WTC11 (cell line): ENCODE data around the gene FUT8. TPM values are rescaled to one million over a fixed set of nuclear protein-coding genes. Genes with fewer than 3 reads are reported as not detected.
"Not testable (repeated sequence)": the region's sequence is repeated elsewhere in the genome, so short reads cannot be mapped to it uniquely, and the experiment has no call there.

Experiments
- ATAC-seq: fragments of 200-7000 bp; cut with Tn5 transposase; 2 replicates; pipeline ENCODE4 v1.10.0; 2021; ENCODE audit warnings: mild to moderate bottlenecking, moderate library complexity
- CTCF ChIA-PET: fragments of 300-600 bp; sonication (Branson Sonifier 250); formaldehyde crosslinking; loops from one replicate; lab custom pipeline; 2021; ENCODE audit warnings: antibody characterized with exemption; lab: Charles Lee
- POLR2A ChIA-PET: fragments of 350-600 bp; sonication (Branson Sonifier 250); formaldehyde crosslinking; loops from one replicate; lab custom pipeline; 2021; ENCODE audit warnings: antibody characterized with exemption; lab: Charles Lee
- DNase-seq: peaks from one replicate; pipeline ENCODE4 v3.0.0; 2021; ENCODE audit warnings: low spot score
- H3K27ac Mint-ChIP-seq: 2 replicates; pipeline ENCODE4 v1.8.0; 2021; ENCODE audit warnings: mixed read lengths
- H3K27me3 Mint-ChIP-seq: 2 replicates; pipeline ENCODE4 v1.8.0; 2021; ENCODE audit warnings: low read depth, mild to moderate bottlenecking, moderate library complexity, mixed read lengths
- H3K36me3 Mint-ChIP-seq: 2 replicates; pipeline ENCODE4 v1.8.0; 2021; ENCODE audit warnings: mixed read lengths
- H3K4me1 Mint-ChIP-seq: 2 replicates; pipeline ENCODE4 v1.8.0; 2022; ENCODE audit warnings: mixed read lengths
- H3K4me3 Mint-ChIP-seq: 2 replicates; pipeline ENCODE4 v1.8.0; 2021; ENCODE audit warnings: mild to moderate bottlenecking, moderate library complexity, mixed read lengths
- H3K9me3 Mint-ChIP-seq: 2 replicates; pipeline ENCODE4 v1.8.0; 2021; ENCODE audit warnings: mixed read lengths
- E2F4 ChIP-seq: sonication (generic); formaldehyde crosslinking; IDR thresholded peaks from 2 replicates; pipeline ENCODE4 v1.8.1; 2022; ENCODE audit warnings: low read depth, mild to moderate bottlenecking, moderate library complexity, missing genetic modification reagents, borderline replicate concordance
- FOXJ3 ChIP-seq: sonication (generic); formaldehyde crosslinking; IDR thresholded peaks from 2 replicates; pipeline ENCODE4 v1.9.0; 2021; ENCODE audit warnings: missing genetic modification reagents, mild to moderate bottlenecking, borderline replicate concordance
- FOXP1 ChIP-seq: sonication (generic); formaldehyde crosslinking; IDR thresholded peaks from 2 replicates; pipeline ENCODE4 v1.8.0; 2022; ENCODE audit warnings: missing genetic modification reagents, mild to moderate bottlenecking, moderate library complexity, borderline replicate concordance
- GABPB1 ChIP-seq: sonication (generic); formaldehyde crosslinking; IDR thresholded peaks from 2 replicates; pipeline ENCODE4 v1.8.1; 2023; ENCODE audit warnings: mild to moderate bottlenecking, missing genetic modification reagents
- GRHL2 ChIP-seq: fragments of 250-450 bp; sonication (Bioruptor Pico); IDR thresholded peaks from 2 replicates; pipeline ENCODE4 v1.8.0; 2022; ENCODE audit warnings: mild to moderate bottlenecking, moderate library complexity; ENCODE audit not compliant: insufficient replicate concordance, severe bottlenecking
- IRF2 ChIP-seq: sonication (generic); formaldehyde crosslinking; IDR thresholded peaks from 2 replicates; pipeline ENCODE4 v1.8.0; 2022; ENCODE audit warnings: low read depth, missing genetic modification reagents, borderline replicate concordance
- MYBL2 ChIP-seq: sonication (generic); formaldehyde crosslinking; IDR thresholded peaks from 2 replicates; pipeline ENCODE4 v1.8.1; 2023; ENCODE audit warnings: mild to moderate bottlenecking, moderate library complexity, missing genetic modification reagents
- NR3C1 ChIP-seq: sonication (generic); formaldehyde crosslinking; conservative IDR thresholded peaks from 2 replicates; pipeline ENCODE4 v1.8.1; 2023; ENCODE audit warnings: low read depth, mild to moderate bottlenecking, missing genetic modification reagents
- SMAD4 ChIP-seq: sonication (generic); formaldehyde crosslinking; IDR thresholded peaks from 2 replicates; pipeline ENCODE4 v1.8.0; 2022; ENCODE audit warnings: mild to moderate bottlenecking, missing genetic modification reagents
- ZMAT4 ChIP-seq: fragments of 250-450 bp; sonication (Bioruptor Pico); IDR thresholded peaks from 2 replicates; pipeline ENCODE4 v1.9.0; 2021; ENCODE audit warnings: mild to moderate bottlenecking
- ZNF317 ChIP-seq: sonication (generic); formaldehyde crosslinking; IDR thresholded peaks from 2 replicates; pipeline ENCODE4 v1.8.1; 2023; ENCODE audit warnings: low read depth, mild to moderate bottlenecking, moderate library complexity, missing genetic modification reagents, borderline replicate concordance
- ZNF423 ChIP-seq: fragments of 250-450 bp; sonication (Bioruptor Pico); IDR thresholded peaks from 2 replicates; pipeline ENCODE4 v2.1.2; 2022; ENCODE audit warnings: mild to moderate bottlenecking, moderate library complexity
- ZSCAN18 ChIP-seq: fragments of 250-450 bp; sonication (Bioruptor Pico); IDR thresholded peaks from 2 replicates; pipeline ENCODE4 v2.1.2; 2022; ENCODE audit warnings: mild to moderate bottlenecking, moderate library complexity
- total RNA-seq: library from RNA; stranded (reverse); gene quantifications from 3 replicates; pipeline ENCODE4 v1.2.3, GENCODE V29; 2021
- TF ChIP-seq, protein P1 (sequence below): sonication (generic); formaldehyde crosslinking; IDR thresholded peaks from 2 replicates; pipeline ENCODE4 v1.8.1; 2022; ENCODE audit warnings: mild to moderate bottlenecking, missing genetic modification reagents, moderate library complexity, borderline replicate concordance

Gene FUT8
- total RNA-seq, 1 experiment from 2014 or later = 37.9 TPM

DNA sequence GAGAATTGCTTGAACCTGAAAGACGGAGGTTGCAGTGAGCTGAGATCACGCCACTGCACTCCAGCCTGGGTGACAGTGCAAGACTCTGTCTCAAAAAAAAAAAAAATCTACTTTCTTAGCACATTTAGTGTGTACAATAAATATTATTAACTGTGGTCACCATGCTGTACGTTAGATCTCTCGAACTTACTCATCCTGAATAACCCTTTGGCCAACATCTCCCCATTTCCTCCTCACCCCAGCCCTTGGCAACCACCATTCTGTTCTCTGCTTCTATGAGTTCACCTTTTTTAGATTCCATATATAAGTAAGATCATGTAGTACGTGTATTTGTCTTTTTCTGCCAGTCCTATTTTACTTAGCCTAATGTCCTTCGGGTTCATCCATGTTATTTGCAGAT is 13.4 kb downstream of the FUT8 start (continued):
- TF ChIP-seq ZSCAN18 (CRISPR knock-in tag) (no peak), FOXP1 (CRISPR knock-in tag) (no peak), IRF2 (no peak), ZNF317 (CRISPR knock-in tag) (no peak), FOXJ3 (CRISPR knock-in tag) (no peak)
- TF ChIP-seq, protein P1, sequence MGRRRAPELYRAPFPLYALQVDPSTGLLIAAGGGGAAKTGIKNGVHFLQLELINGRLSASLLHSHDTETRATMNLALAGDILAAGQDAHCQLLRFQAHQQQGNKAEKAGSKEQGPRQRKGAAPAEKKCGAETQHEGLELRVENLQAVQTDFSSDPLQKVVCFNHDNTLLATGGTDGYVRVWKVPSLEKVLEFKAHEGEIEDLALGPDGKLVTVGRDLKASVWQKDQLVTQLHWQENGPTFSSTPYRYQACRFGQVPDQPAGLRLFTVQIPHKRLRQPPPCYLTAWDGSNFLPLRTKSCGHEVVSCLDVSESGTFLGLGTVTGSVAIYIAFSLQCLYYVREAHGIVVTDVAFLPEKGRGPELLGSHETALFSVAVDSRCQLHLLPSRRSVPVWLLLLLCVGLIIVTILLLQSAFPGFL (CRISPR knock-in tag) = no peak

DNA sequence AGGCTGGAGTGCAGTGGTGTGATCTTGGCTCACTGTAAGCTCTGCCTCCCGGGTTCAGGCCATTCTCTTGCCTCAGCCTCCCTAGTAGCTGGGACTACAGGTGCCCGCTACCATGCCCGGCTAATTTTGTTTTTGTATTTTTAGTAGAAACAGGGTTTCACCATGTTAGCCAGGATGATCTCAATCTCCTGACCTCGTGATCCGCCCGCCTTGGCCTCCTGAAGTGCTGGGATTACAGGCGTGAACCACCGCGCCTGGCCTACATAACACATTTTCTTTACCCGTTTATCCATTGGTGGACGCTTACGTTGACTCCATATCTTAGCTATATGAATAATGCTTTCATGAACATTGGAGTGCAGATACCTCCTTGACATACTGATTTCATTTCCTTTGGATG is 14.4 kb downstream of the FUT8 start:
- CTCF ChIA-PET, POLR2A ChIA-PET, H3K4me3 Mint-ChIP-seq, H3K9me3 Mint-ChIP-seq, DNase-seq, ATAC-seq, H3K27ac Mint-ChIP-seq, H3K4me1 Mint-ChIP-seq, H3K27me3 Mint-ChIP-seq, H3K36me3 Mint-ChIP-seq: not testable (repeated sequence)

DNA sequence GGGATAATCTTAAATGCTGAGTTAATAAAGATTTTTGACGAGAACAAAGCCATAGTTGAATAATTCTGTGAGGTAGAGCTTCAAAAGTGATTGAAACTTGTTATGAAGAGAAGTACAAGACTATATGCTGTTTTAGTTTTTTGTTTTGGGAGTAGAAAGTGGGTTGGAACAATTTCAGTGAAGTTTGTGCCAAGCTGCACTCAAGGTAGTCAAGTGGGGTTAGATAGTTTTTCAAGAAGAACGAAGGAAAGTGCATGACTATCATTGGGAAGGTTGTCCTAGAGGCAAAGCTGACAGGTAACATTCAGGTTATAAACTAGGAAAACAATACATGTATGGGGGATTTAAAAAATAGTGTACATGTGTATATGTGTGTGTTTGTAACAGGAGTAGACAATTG is 16.2 kb downstream of the FUT8 start:
- POLR2A ChIA-PET = no interaction called here
- Mint-ChIP-seq H3K36me3 (no peaks in the 10 kb centered on the region), H3K4me3 (no peak overlapping the region)
- no peak for TF ChIP-seq ZNF423 (CRISPR knock-in tag)
- TF ChIP-seq, all 79 proteins: peak for 0
- Mint-ChIP-seq H3K4me1 (peaks cover 15% of the 10 kb centered on the region), H3K9me3 (no peaks in the 10 kb centered on the region), H3K27ac (no peak overlapping the region), H3K27me3 (no peaks in the 10 kb centered on the region)
- CTCF ChIA-PET = interaction anchor here (1.3 kb wide), 1 partner anchor 13 kb away, joined by 4 read pairs; no protein-coding TSS in a partner anchor
- no peak for DNase-seq
- no peak for ATAC-seq

- DNase-seq = no peak
- Mint-ChIP-seq H3K36me3 (no peaks in the 10 kb centered on the region), H3K27me3 (no peaks in the 10 kb centered on the region), H3K9me3 (0 out of 2 replicates have a peak, but pooled peaks cover under 1% of the 10 kb centered on the region), H3K27ac (no peak overlapping the region), H3K4me3 (no peak overlapping the region), H3K4me1 (peaks cover 24% of the 10 kb centered on the region)
- POLR2A ChIA-PET = interaction anchor here (0.6 kb wide), 1 partner anchor 41 kb away, joined by 3 read pairs; no protein-coding TSS in a partner anchor
- ATAC-seq = no peak
- CTCF ChIA-PET = interaction anchor here (1.0 to 1.3 kb wide), 2 partner anchors 14 to 395 kb away, joined by 3 to 4 read pairs; no protein-coding TSS in a partner anchor
- TF ChIP-seq E2F4 (no peak), ZMAT4 (no peak), NR3C1 (CRISPR knock-in tag) (no peak), MYBL2 (CRISPR knock-in tag) (no peak), FOXJ3 (CRISPR knock-in tag) (no peak), SMAD4 (CRISPR knock-in tag) (no peak), GABPB1 (CRISPR knock-in tag) (no peak), GRHL2 (CRISPR knock-in tag) (no peak)
Observed at GRCh38 chr14:65429757-65430156, 17.2 kb downstream of the FUT8 start.
